GM21786 (cell line): ENCODE measurements around the gene DHRS1.

ENCODE experiments used
- ATAC-seq: cut with Tn5 transposase; IDR thresholded peaks from one replicate; pipeline ENCODE4 v1.9.1; 2021; ENCODE audit not compliant: unreplicated experiment

Gene DHRS1

GRCh38 chr14:24299255-24300191 lies at the start of gene DHRS1, which contains the start of gene NOP9:
DHRS1 (minus strand) TSS chr14:24299780; CDS start chr14:24299106, 674 bp downstream.
NOP9 (plus strand) TSS chr14:24299850; CDS start chr14:24299955, 105 bp downstream.
- peak; percentile 64 for ATAC-seq

GRCh38 chr14:24348186-24348585 lies 48.6 kb upstream of the DHRS1 start:
- no peak for ATAC-seq

GRCh38 chr14:24347134-24347533 lies 47.6 kb upstream of the DHRS1 start:
- ATAC-seq, result no peak

GRCh38 chr14:24343795-24344660 lies 44.4 kb upstream of the DHRS1 start:
- no peak for ATAC-seq

- ATAC-seq, result no peak
Measured at GRCh38 chr14:24342889-24343288, 43.3 kb upstream of the DHRS1 start.

- ATAC-seq, result no peak
Measured at GRCh38 chr14:24340606-24341005, 41.0 kb upstream of the DHRS1 start.

- peak; percentile 93 for ATAC-seq
Measured at GRCh38 chr14:24339284-24340151, 39.9 kb upstream of the DHRS1 start, which contains the start of gene RIPK3. RIPK3 (minus strand) TSS chr14:24339991; CDS start chr14:24339826, 165 bp downstream.

GRCh38 chr14:24338843-24339242 lies 39.3 kb upstream of the DHRS1 start:
- no peak for ATAC-seq

- no peak for ATAC-seq
Measured at GRCh38 chr14:24337824-24338175, 38.2 kb upstream of the DHRS1 start.

- no peak for ATAC-seq
Measured at GRCh38 chr14:24337144-24337823, 37.7 kb upstream of the DHRS1 start.

GRCh38 chr14:24335461-24336171 lies 36.0 kb upstream of the DHRS1 start:
- ATAC-seq, result no peak

GRCh38 chr14:24334431-24335291 lies 35.1 kb upstream of the DHRS1 start, which contains the start of gene ADCY4:
ADCY4 (minus strand) TSS chr14:24335071; CDS start chr14:24334652, 419 bp downstream.
- ATAC-seq, result no peak

GRCh38 chr14:24332268-24332993 lies 32.9 kb upstream of the DHRS1 start:
- ATAC-seq, result peak; percentile 66

GRCh38 chr14:24331731-24332267 lies 32.2 kb upstream of the DHRS1 start:
- no peak for ATAC-seq

GRCh38 chr14:24330973-24331674 lies 31.5 kb upstream of the DHRS1 start:
- no peak for ATAC-seq

- no peak for ATAC-seq
Measured at GRCh38 chr14:24329736-24330135, 30.2 kb upstream of the DHRS1 start.
